GM18907 (cell line): ENCODE data around the gene FAM72C.
"Not testable (repeated sequence)": the region's sequence is repeated elsewhere in the genome, so short reads cannot be mapped to it uniquely, and the experiment has no call there.

ENCODE experiments used
- ATAC-seq: cut with Tn5 transposase; IDR thresholded peaks from one replicate; pipeline ENCODE4 v1.9.1; 2021; ENCODE audit warnings: mild to moderate bottlenecking, moderate library complexity; ENCODE audit not compliant: unreplicated experiment

FAM72C gene

GRCh38 chr1:143971924-143972700, at the start of gene FAM72C:
TSS of gene FAM72C (minus strand) at chr1:143971986. CDS start at chr1:143971141, 845 bp downstream.
- peak; percentile 88 for ATAC-seq

GRCh38 chr1:144020001-144020738, 48.4 kb upstream of the FAM72C start:
- peak; percentile 69 for ATAC-seq

- not testable (repeated sequence) for ATAC-seq
Measured at GRCh38 chr1:144019101-144019500, 47.3 kb upstream of the FAM72C start.

GRCh38 chr1:144015180-144015966, 43.6 kb upstream of the FAM72C start:
- not testable (repeated sequence) for ATAC-seq

- ATAC-seq, result not testable (repeated sequence)
Measured at GRCh38 chr1:144014528-144014927, 42.7 kb upstream of the FAM72C start.

- not testable (repeated sequence) for ATAC-seq
Measured at GRCh38 chr1:144014121-144014520, 42.3 kb upstream of the FAM72C start.

GRCh38 chr1:144012168-144012733, 40.5 kb upstream of the FAM72C start:
- peak; percentile 99 for ATAC-seq

GRCh38 chr1:144009410-144009809, 37.6 kb upstream of the FAM72C start:
- peak; percentile 31 for ATAC-seq

- ATAC-seq, result not testable (repeated sequence)
Measured at GRCh38 chr1:144004259-144004658, 32.5 kb upstream of the FAM72C start.

- not testable (repeated sequence) for ATAC-seq
Measured at GRCh38 chr1:144003306-144004029, 31.7 kb upstream of the FAM72C start.

GRCh38 chr1:144002141-144002881, 30.5 kb upstream of the FAM72C start:
- peak; percentile 65 for ATAC-seq

- ATAC-seq, result not testable (repeated sequence)
Measured at GRCh38 chr1:144001077-144001476, 29.3 kb upstream of the FAM72C start.

- not testable (repeated sequence) for ATAC-seq
Measured at GRCh38 chr1:143996020-143996419, 24.2 kb upstream of the FAM72C start.

- ATAC-seq, result not testable (repeated sequence)
Measured at GRCh38 chr1:143993301-143993907, 21.6 kb upstream of the FAM72C start.

GRCh38 chr1:143990699-143991098, 18.9 kb upstream of the FAM72C start:
- ATAC-seq, result not testable (repeated sequence)

GRCh38 chr1:143989719-143990118, 17.9 kb upstream of the FAM72C start:
- not testable (repeated sequence) for ATAC-seq

- ATAC-seq, result not testable (repeated sequence)
Measured at GRCh38 chr1:143989427-143989712, 17.6 kb upstream of the FAM72C start.

GRCh38 chr1:143988602-143989426, 17.0 kb upstream of the FAM72C start:
- not testable (repeated sequence) for ATAC-seq
